HepG2 (cell line): Measurements from ENCODE around the gene FAM20A. TPM values are rescaled to one million over a fixed set of nuclear protein-coding genes. Genes with fewer than 3 reads are reported as not detected.
A peak's percentile ranks its signal among the peaks of the same experiment; 100 is the strongest.

Source experiments
- ARNT2 ChIP-seq: sonication (generic); formaldehyde crosslinking; IDR thresholded peaks from 2 replicates; pipeline ENCODE4 v1.8.0; 2022; ENCODE audit warnings: mild to moderate bottlenecking, low read depth, missing genetic modification reagents, moderate library complexity
- BATF2 ChIP-seq: sonication (generic); formaldehyde crosslinking; IDR thresholded peaks from 2 replicates; pipeline ENCODE4 v1.8.0; 2022; ENCODE audit warnings: mild to moderate bottlenecking, missing genetic modification reagents, moderate library complexity
- BRD4 ChIP-seq: sonication (generic); formaldehyde crosslinking; IDR thresholded peaks from 2 replicates; pipeline ENCODE4 v1.4.0; 2020; ENCODE audit warnings: missing genetic modification reagents
- CTCF ChIP-seq: sonication (generic); formaldehyde crosslinking; IDR thresholded peaks from 2 replicates; pipeline ENCODE4 v1.5.0; 2020; ENCODE audit warnings: mild to moderate bottlenecking, missing genetic modification reagents, moderate library complexity
- DMAP1 ChIP-seq: IDR thresholded peaks from 2 replicates; pipeline ENCODE4 v1.6.1; 2016
- FUBP1 ChIP-seq: sonication (generic); formaldehyde crosslinking; IDR thresholded peaks from 2 replicates; pipeline ENCODE4 v1.5.1; 2020; ENCODE audit warnings: missing genetic modification reagents, mild to moderate bottlenecking, borderline replicate concordance
- GATAD1 ChIP-seq: IDR thresholded peaks from 2 replicates; pipeline ENCODE4 v1.6.1; 2016; ENCODE audit warnings: missing genetic modification reagents, missing compliant biosample characterization
- GFI1 ChIP-seq: sonication (generic); formaldehyde crosslinking; IDR thresholded peaks from 2 replicates; pipeline ENCODE4 v1.5.0; 2020; ENCODE audit warnings: missing genetic modification reagents, mild to moderate bottlenecking, borderline replicate concordance
- GLI4 ChIP-seq: sonication (generic); formaldehyde crosslinking; IDR thresholded peaks from 2 replicates; pipeline ENCODE4 v1.5.1; 2020; ENCODE audit warnings: missing genetic modification reagents, mild to moderate bottlenecking, moderate library complexity, borderline replicate concordance
- HNRNPUL1 ChIP-seq: fragments of 200-400 bp; formaldehyde crosslinking; IDR thresholded peaks from 2 replicates; pipeline ENCODE4 v1.6.1; 2017; ENCODE audit warnings: low read depth, mild to moderate bottlenecking, low read length, moderate library complexity
- MYPOP ChIP-seq: sonication (generic); formaldehyde crosslinking; IDR thresholded peaks from 2 replicates; pipeline ENCODE4 v1.8.1; 2023; ENCODE audit warnings: mild to moderate bottlenecking, moderate library complexity, missing genetic modification reagents
- NCOA2 ChIP-seq: sonication (generic); formaldehyde crosslinking; IDR thresholded peaks from 2 replicates; pipeline ENCODE4 v1.8.0; 2022; ENCODE audit warnings: inconsistent platforms
- NFIC ChIP-seq: IDR thresholded peaks from 2 replicates; pipeline ENCODE4 v1.6.1; 2012; ENCODE audit warnings: mild to moderate bottlenecking, low read length, inconsistent platforms
- RFXAP ChIP-seq: sonication (generic); formaldehyde crosslinking; IDR thresholded peaks from 2 replicates; pipeline ENCODE4 v1.4.0; 2020; ENCODE audit warnings: missing genetic modification reagents, borderline replicate concordance
- STAT5B ChIP-seq: sonication (generic); formaldehyde crosslinking; IDR thresholded peaks from 2 replicates; pipeline ENCODE4 v1.4.0; 2020; ENCODE audit warnings: missing genetic modification reagents
- TBL1XR1 ChIP-seq: fragments of 150-350 bp; IDR thresholded peaks from 2 replicates; pipeline ENCODE4 v1.6.1; 2014; ENCODE audit warnings: borderline replicate concordance, low read length; ENCODE audit not compliant: partially characterized antibody
- THYN1 ChIP-seq: sonication (generic); formaldehyde crosslinking; IDR thresholded peaks from 2 replicates; pipeline ENCODE4 v1.8.1; 2023; ENCODE audit warnings: low read depth, mild to moderate bottlenecking, moderate library complexity, missing genetic modification reagents, borderline replicate concordance
- ZMYM3 ChIP-seq: sonication (generic); formaldehyde crosslinking; IDR thresholded peaks from 2 replicates; pipeline ENCODE4 v1.5.1; 2020; ENCODE audit warnings: mild to moderate bottlenecking, missing genetic modification reagents
- ZNF326 ChIP-seq: sonication (generic); formaldehyde crosslinking; IDR thresholded peaks from 2 replicates; pipeline ENCODE4 v1.4.0; 2020; ENCODE audit warnings: missing genetic modification reagents, borderline replicate concordance
- ZNF331 ChIP-seq: sonication (generic); formaldehyde crosslinking; IDR thresholded peaks from 2 replicates; pipeline ENCODE4 v1.4.0; 2020; ENCODE audit warnings: missing genetic modification reagents
- ZNF33A ChIP-seq: sonication (generic); formaldehyde crosslinking; IDR thresholded peaks from 2 replicates; pipeline ENCODE4 v1.5.1; 2020; ENCODE audit warnings: missing genetic modification reagents, mild to moderate bottlenecking, moderate library complexity, borderline replicate concordance
- ZNF33B ChIP-seq: sonication (generic); formaldehyde crosslinking; IDR thresholded peaks from 2 replicates; pipeline ENCODE4 v1.5.1; 2020; ENCODE audit warnings: mild to moderate bottlenecking, missing genetic modification reagents
- ZNF430 ChIP-seq: sonication (generic); formaldehyde crosslinking; IDR thresholded peaks from 2 replicates; pipeline ENCODE4 v1.9.0; 2021; ENCODE audit warnings: mild to moderate bottlenecking, missing genetic modification reagents
- ZNF501 ChIP-seq: sonication (generic); formaldehyde crosslinking; IDR thresholded peaks from 2 replicates; pipeline ENCODE4 v1.5.1; 2020; ENCODE audit warnings: mild to moderate bottlenecking, moderate library complexity, missing genetic modification reagents
- ZNF547 ChIP-seq: sonication (generic); formaldehyde crosslinking; IDR thresholded peaks from 2 replicates; pipeline ENCODE4 v1.5.1; 2020; ENCODE audit warnings: mild to moderate bottlenecking, missing genetic modification reagents
- ZNF589 ChIP-seq: sonication (generic); formaldehyde crosslinking; conservative IDR thresholded peaks from 2 replicates; pipeline ENCODE4 v1.8.0; 2022; ENCODE audit warnings: mild to moderate bottlenecking, moderate library complexity, missing genetic modification reagents
- polyA plus RNA-seq, 8 experiments: library from polyadenylated mRNA; depleted of rRNA in 3 of 8; stranded (reverse) in 7 of 8; unstranded in 1 of 8; fragments of >200 nt; fragmentation: Illumina TruSeq in 4 of 8; extraction: Trizol in 4 of 8; gene quantifications; 2 replicates each; pipeline versions ENCODE4 v1.2.1 to v1.2.3, GENCODE V29; 2011 to 2016; ENCODE audit warnings: low read depth in 4 of 8, missing spikeins in 1 of 8, mixed read lengths in 1 of 8; ENCODE audit not compliant: insufficient read depth in 1 of 8
- total RNA-seq, 5 experiments: library from RNA; depleted of rRNA; stranded (reverse); fragments of >200 nt; fragmentation: Illumina TruSeq; extraction: Trizol; gene quantifications; 2 replicates each; pipeline ENCODE4 v1.2.3, GENCODE V29; 2016; ENCODE audit warnings: low read depth in 1 of 5

The FAM20A gene
- total and polyA plus RNA-seq, 2 of the 13 experiments (the other 11 are each of a cell fraction or from before 2014, with no cell fraction given): 9.3 to 20.7 TPM

GRCh38 chr17:68580236-68580770 lies 20.9 kb downstream of the FAM20A start (continued):
- TF ChIP-seq FUBP1 (CRISPR knock-in tag): no peak
- TF ChIP-seq GATAD1 (CRISPR knock-in tag): peak; percentile 22; the same call in 1 of the 2 replicates
- no peak for TF ChIP-seq ZNF326
- TF ChIP-seq DMAP1: no peak
- no peak for TF ChIP-seq ZNF33A (CRISPR knock-in tag)
- TF ChIP-seq THYN1: no peak
- no peak for TF ChIP-seq ZNF33B (CRISPR knock-in tag)
- 0 out of 2 replicates have a peak, but pooled peaks have one; percentile 49 for TF ChIP-seq RFXAP (CRISPR knock-in tag)
- no peak for TF ChIP-seq ZNF547 (CRISPR knock-in tag)
- TF ChIP-seq ZNF430 (CRISPR knock-in tag): no peak
- no peak for TF ChIP-seq ZNF501 (CRISPR knock-in tag)
- no peak for TF ChIP-seq BATF2 (CRISPR knock-in tag)
- no peak for TF ChIP-seq CTCF
- peak; percentile 29; the same call in 1 of the 2 replicates for TF ChIP-seq ARNT2
- TF ChIP-seq BRD4 (CRISPR knock-in tag): no peak
- TF ChIP-seq ZMYM3: 0 out of 2 replicates have a peak, but pooled peaks have one; percentile 31
- TF ChIP-seq GFI1 (CRISPR knock-in tag): peak; percentile 87
- TF ChIP-seq NFIC: no peak; the same call in 1 of the 2 replicates
- TF ChIP-seq STAT5B (CRISPR knock-in tag): no peak
- no peak for TF ChIP-seq HNRNPUL1
- peak; percentile 99 for TF ChIP-seq NCOA2
- TF ChIP-seq ZNF331 (CRISPR knock-in tag): peak; percentile 96
- no peak; the same call in 1 of the 2 replicates for TF ChIP-seq MYPOP (CRISPR knock-in tag)
- TF ChIP-seq ZNF589: no peak
- TF ChIP-seq TBL1XR1: no peak
- no peak for TF ChIP-seq GLI4 (CRISPR knock-in tag)
